ENCODE results near the gene SNIP1. TPM values are rescaled to one million over a fixed set of nuclear protein-coding genes. Genes with fewer than 3 reads are reported as not detected.

SNIP1 gene
- total and polyA plus RNA-seq, 2 of the 8 experiments (the other 6 are each of a cell fraction or from before 2014, with no cell fraction given): 3.7 to 15.7 TPM

DNA sequence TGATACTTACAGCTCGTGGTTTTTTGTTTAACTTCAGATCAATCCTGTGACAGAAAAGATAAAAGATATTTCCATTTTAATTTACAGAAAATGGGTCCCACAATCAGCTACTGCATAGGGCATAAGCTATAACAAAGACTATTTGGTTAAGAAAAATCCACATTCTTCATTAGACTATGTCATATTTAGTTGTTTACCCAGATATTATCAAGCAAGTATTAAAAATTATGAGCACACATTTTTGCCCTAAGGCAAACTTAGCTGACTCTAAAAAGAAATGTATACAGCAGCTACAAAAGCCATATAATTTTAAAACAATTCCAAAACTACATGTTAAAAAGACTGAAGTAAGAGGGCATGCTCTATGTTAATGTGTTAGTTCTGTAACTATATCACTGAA is 58.2 kb downstream of the SNIP1 start:
- no peak overlapping the region for H2BK12ac ChIP-seq (ENCODE audit: low read depth, low read length)
- no peaks in the 10 kb centered on the region for H3K27me3 ChIP-seq (replicated peaks in 1 of 4; ENCODE audit: control insufficient read depth in 3 of 4, extremely low read depth in 1 of 4, insufficient read depth in 3 of 4, low read length in 3 of 4)
- H3K36me3 ChIP-seq (ENCODE audit: control insufficient read depth in 2 of 4, insufficient read depth in 4 of 4, low read length in 3 of 4): peaks cover 3 to 23% (median 7%) of the 10 kb centered on the region in 4 experiments; a peak in 7 of 8 replicates
- FAIRE-seq: no peak
- H4K20me1 ChIP-seq (replicated peaks in 1 of 2; ENCODE audit: control insufficient read depth in 1 of 2, insufficient read depth in 2 of 2, low read length in 2 of 2): no peaks in the 10 kb centered on the region
- H2BK5ac ChIP-seq (ENCODE audit: low read depth, low read length): no peak overlapping the region
- H3K18ac ChIP-seq (ENCODE audit: extremely low read depth, low read length): no peak overlapping the region
- no peaks in the 10 kb centered on the region for H3K4me1 ChIP-seq (replicated peaks in 1 of 4; ENCODE audit: control insufficient read depth in 3 of 4, insufficient read depth in 4 of 4, low read length in 3 of 4)
- H3K9ac ChIP-seq (replicated peaks in 1 of 4; ENCODE audit: extremely low read depth in 1 of 4, low read depth in 3 of 4, low read length in 3 of 4): no peak overlapping the region
- no peak overlapping the region for H3K27ac ChIP-seq (ENCODE audit: low read depth, low read length)
- H3K23me2 ChIP-seq (ENCODE audit: low read depth, low read length): no peaks in the 10 kb centered on the region
- no peaks in the 10 kb centered on the region for H3K9me3 ChIP-seq (ENCODE audit: insufficient read depth in 2 of 2, low read depth in 1 of 2, low read length in 1 of 2)
- no peak overlapping the region for H2BK15ac ChIP-seq (ENCODE audit: low read length)
- no peak overlapping the region for H2BK20ac ChIP-seq (ENCODE audit: low read length)
- H2AK5ac ChIP-seq (ENCODE audit: low read depth, low read length): no peak overlapping the region
- H3K56ac ChIP-seq (replicated peaks; ENCODE audit: insufficient read length, low read depth, low read length): no peak overlapping the region
- no peak overlapping the region for H2AFZ ChIP-seq (ENCODE audit: low read length)
- POLR2A ChIA-PET (ENCODE audit: partially characterized antibody): interaction anchor here (0.6 kb wide), 1 partner anchor 33 kb away, joined by 3 read pairs; no protein-coding TSS in a partner anchor
- no peak overlapping the region for H2BK120ac ChIP-seq (replicated peaks; ENCODE audit: low read depth, low read length)
- no peak for DNase-seq (ENCODE audit: low read depth in 1 of 2, low spot score in 2 of 2)
- H3K23ac ChIP-seq (ENCODE audit: insufficient read length): no peak overlapping the region
- no peak overlapping the region for H4K5ac ChIP-seq (ENCODE audit: insufficient read length, low read depth, low read length)
- H3K4ac ChIP-seq (replicated peaks; ENCODE audit: insufficient read length, low read depth, low read length): no peak overlapping the region
- no peak overlapping the region for H4K91ac ChIP-seq (replicated peaks; ENCODE audit: insufficient read length, low read length)
- 86% methylated on average over 1 of the region's 1 CpG; no CpG with 5 or more reads in 1 of the 2 experiments for WGBS, 2 experiments (ENCODE audit: extremely low coverage in 1 of 2, insufficient coverage in 1 of 2, insufficient read length in 1 of 2, insufficient replicate concordance in 2 of 2, low coverage in 1 of 2, low lambda C conversion rate in 2 of 2, missing lambda C conversion rate in 1 of 2)
- no peak overlapping the region for H3K14ac ChIP-seq (ENCODE audit: insufficient read length)
- no peak overlapping the region for H3K4me2 ChIP-seq (ENCODE audit: insufficient read depth in 1 of 2, low read depth in 2 of 2, low read length in 2 of 2)
- CTCF ChIA-PET (ENCODE audit: partially characterized antibody): interaction anchor here (0.5 to 21.7 kb wide), 9 partner anchors 8 to 439 kb away, joined by 3 to 382 read pairs (median 3); no protein-coding TSS in a partner anchor
- no peak overlapping the region for H4K8ac ChIP-seq (ENCODE audit: extremely low read depth, insufficient read depth, low read length)
- H3K79me1 ChIP-seq (ENCODE audit: low read depth, low read length): no peaks in the 10 kb centered on the region
- TF ChIP-seq TCF12 (IDR thresholded peaks at IDR 0.05; ENCODE audit: low read depth, low read length): no peak
- no peaks in the 10 kb centered on the region for H3K79me2 ChIP-seq (ENCODE audit: control insufficient read depth in 1 of 2, insufficient read depth in 2 of 2, low read length in 2 of 2)
- no peak overlapping the region for H3K4me3 ChIP-seq (ENCODE audit: extremely low read depth in 1 of 4, insufficient read depth in 2 of 4, low read depth in 3 of 4, low read length in 4 of 4)
